PC-9 (cell line): ENCODE data around the gene MRPL32.

Experiments used
- CTCF ChIP-seq: fragments of 200-600 bp; sonication (generic); conservative IDR thresholded peaks from 2 replicates; pipeline ENCODE4 v1.6.1; 2017; ENCODE audit warnings: mixed run types, antibody characterized with exemption, mild to moderate bottlenecking, moderate library complexity
- EZH2 ChIP-seq: fragments of 200-600 bp; sonication (generic); IDR thresholded peaks from 2 replicates; pipeline ENCODE4 v1.8.0; 2017; ENCODE audit warnings: antibody characterized with exemption, low read depth

GRCh38 chr7:42956062-42956461, 23.9 kb downstream of the MRPL32 start:
- TF ChIP-seq CTCF (no peak), EZH2 (no peak)
